H1 (cell line): ENCODE results near the gene NRSN2. TPM values are rescaled to one million over a fixed set of nuclear protein-coding genes. Genes with fewer than 3 reads are reported as not detected.

ENCODE experiments used
- CTCF ChIA-PET: fragments of 300-600 bp; sonication (Branson Sonifier 250); formaldehyde crosslinking; loops from one replicate; lab custom pipeline; 2021; ENCODE audit not compliant: partially characterized antibody; lab: Charles Lee
- POLR2A ChIA-PET: fragments of 300-600 bp; sonication (Branson Sonifier 250); formaldehyde crosslinking; loops from one replicate; lab custom pipeline; 2021; ENCODE audit warnings: inconsistent platforms; ENCODE audit not compliant: partially characterized antibody; lab: Charles Lee
- DNase-seq, 2 experiments: peaks; one replicate each; pipeline versions ENCODE4 v3.0.0 to v3.0.0-alpha.2; 2010 to 2022; ENCODE audit warnings: low spot score in 2 of 2, low read depth in 1 of 2, mixed read lengths in 1 of 2
- FAIRE-seq: peaks from 2 replicates; lab custom pipeline; 2011; peaks lifted over from hg19 to GRCh38; lab: Jason Lieb, UNC
- H2AFZ ChIP-seq: 2 replicates; pipeline ENCODE4 v1.8.1; 2012; ENCODE audit warnings: low read length, inconsistent platforms
- H2AK5ac ChIP-seq: 2 replicates; pipeline ENCODE4 v1.6.1; 2013; ENCODE audit warnings: low read depth, low read length
- H2BK120ac ChIP-seq: replicated peaks from 2 replicates; pipeline ENCODE3; 2013; ENCODE audit warnings: low read depth, low read length, inconsistent platforms
- H2BK12ac ChIP-seq: 2 replicates; pipeline ENCODE4 v1.6.1; 2013; ENCODE audit warnings: low read depth, low read length
- H2BK15ac ChIP-seq: 2 replicates; pipeline ENCODE4 v1.6.1; 2013; ENCODE audit warnings: low read length
- H2BK20ac ChIP-seq: 2 replicates; pipeline ENCODE4 v1.6.1; 2013; ENCODE audit warnings: low read length
- H2BK5ac ChIP-seq: 2 replicates; pipeline ENCODE4 v1.6.1; 2013; ENCODE audit warnings: low read depth, low read length
- H3K14ac ChIP-seq: 2 replicates; pipeline ENCODE4 v1.6.1; 2013; ENCODE audit warnings: inconsistent platforms; ENCODE audit not compliant: insufficient read length
- H3K18ac ChIP-seq: 2 replicates; pipeline ENCODE4 v1.6.1; 2013; ENCODE audit warnings: low read length; ENCODE audit errors: extremely low read depth
- H3K23ac ChIP-seq: 2 replicates; pipeline ENCODE4 v1.6.1; 2013; ENCODE audit warnings: inconsistent platforms; ENCODE audit not compliant: insufficient read length
- H3K23me2 ChIP-seq: 2 replicates; pipeline ENCODE4 v1.6.1; 2013; ENCODE audit warnings: low read depth, low read length
- H3K27ac ChIP-seq: 2 replicates; pipeline ENCODE4 v1.6.1; 2011; ENCODE audit warnings: low read depth, low read length, inconsistent platforms
- H3K27me3 ChIP-seq, 4 experiments: replicated peaks in 1 of 4; 1 replicate in 1 of 4; 2 replicates in 3 of 4; pipeline versions ENCODE4 v1.6.1 to v1.8.1; 2011 to 2013; ENCODE audit warnings: low read length in 3 of 4, mild to moderate bottlenecking in 3 of 4, inconsistent platforms in 2 of 4, mixed read lengths in 2 of 4, moderate library complexity in 1 of 4; ENCODE audit not compliant: control insufficient read depth in 3 of 4, insufficient read depth in 3 of 4; ENCODE audit errors: extremely low read depth in 1 of 4
- H3K36me3 ChIP-seq, 4 experiments: 2 replicates each; pipeline versions ENCODE4 v1.6.1 to v1.8.1; 2011 to 2013; ENCODE audit warnings: mild to moderate bottlenecking in 4 of 4, low read length in 3 of 4, moderate library complexity in 2 of 4, control low read depth in 1 of 4, inconsistent platforms in 1 of 4; ENCODE audit not compliant: insufficient read depth in 4 of 4, control insufficient read depth in 2 of 4
- H3K4ac ChIP-seq: replicated peaks from 2 replicates; pipeline ENCODE3; 2013; ENCODE audit warnings: low read length, low read depth, mixed read lengths, inconsistent platforms; ENCODE audit not compliant: insufficient read length
- H3K4me1 ChIP-seq, 4 experiments: replicated peaks in 1 of 4; 1 replicate in 1 of 4; 2 replicates in 3 of 4; pipeline versions ENCODE4 v1.6.1 to v1.8.1; 2011 to 2013; ENCODE audit warnings: low read length in 3 of 4, inconsistent platforms in 2 of 4, mixed read lengths in 1 of 4; ENCODE audit not compliant: insufficient read depth in 4 of 4, control insufficient read depth in 3 of 4
- H3K4me2 ChIP-seq, 2 experiments: 2 replicates each; pipeline versions ENCODE4 v1.6.1 to v1.8.1; 2011 to 2013; ENCODE audit warnings: low read depth in 2 of 2, low read length in 2 of 2, control low read depth in 1 of 2, inconsistent platforms in 1 of 2, mild to moderate bottlenecking in 1 of 2; ENCODE audit not compliant: insufficient read depth in 1 of 2
- H3K4me3 ChIP-seq, 4 experiments: fragments of 200-600, 300-600 bp in 1 of 4; sonication (generic), shearing (Covaris generic), sonication (Bioruptor Twin) in 1 of 4; 2 replicates each; pipeline versions ENCODE4 v1.5.1 to v1.8.1; 2011 to 2016; ENCODE audit warnings: low read length in 4 of 4, low read depth in 3 of 4, control low read depth in 2 of 4, inconsistent platforms in 2 of 4, mild to moderate bottlenecking in 2 of 4, mixed read lengths in 1 of 4, moderate library complexity in 1 of 4; ENCODE audit not compliant: insufficient read depth in 2 of 4; ENCODE audit errors: extremely low read depth in 1 of 4
- H3K56ac ChIP-seq: replicated peaks from 2 replicates; pipeline ENCODE3; 2013; ENCODE audit warnings: low read depth, mild to moderate bottlenecking, mixed read lengths, low read length, inconsistent platforms; ENCODE audit not compliant: insufficient read length
- H3K79me1 ChIP-seq: 2 replicates; pipeline ENCODE4 v1.6.1; 2013; ENCODE audit warnings: low read depth, low read length, control low read depth
- H3K79me2 ChIP-seq, 2 experiments: 2 replicates each; pipeline versions ENCODE4 v1.6.1 to v1.8.1; 2012 to 2013; ENCODE audit warnings: low read length in 2 of 2, mild to moderate bottlenecking in 2 of 2, inconsistent platforms in 1 of 2; ENCODE audit not compliant: insufficient read depth in 2 of 2, control insufficient read depth in 1 of 2
- H3K9ac ChIP-seq, 4 experiments: replicated peaks in 1 of 4; 1 replicate in 1 of 4; 2 replicates in 3 of 4; pipeline versions ENCODE4 v1.6.1 to v1.8.1; 2011 to 2013; ENCODE audit warnings: low read depth in 3 of 4, low read length in 3 of 4, control low read depth in 2 of 4, mild to moderate bottlenecking in 2 of 4, moderate library complexity in 2 of 4, inconsistent platforms in 1 of 4; ENCODE audit errors: extremely low read depth in 1 of 4
- H3K9me3 ChIP-seq, 2 experiments: 2 replicates each; pipeline versions ENCODE4 v1.6.1 to v1.8.1; 2012 to 2013; ENCODE audit warnings: mild to moderate bottlenecking in 2 of 2, moderate library complexity in 2 of 2, control low read depth in 1 of 2, inconsistent platforms in 1 of 2, low read depth in 1 of 2, low read length in 1 of 2, mixed read lengths in 1 of 2; ENCODE audit not compliant: insufficient read depth in 2 of 2
- H4K20me1 ChIP-seq, 2 experiments: replicated peaks in 1 of 2; 2 replicates each; pipeline versions ENCODE3 to v1.8.1; 2011 to 2013; ENCODE audit warnings: inconsistent platforms in 2 of 2, low read length in 2 of 2, mild to moderate bottlenecking in 1 of 2; ENCODE audit not compliant: insufficient read depth in 2 of 2, control insufficient read depth in 1 of 2
- H4K5ac ChIP-seq: 2 replicates; pipeline ENCODE4 v1.6.1; 2013; ENCODE audit warnings: low read length, low read depth, mixed read lengths, inconsistent platforms; ENCODE audit not compliant: insufficient read length
- H4K8ac ChIP-seq: 2 replicates; pipeline ENCODE4 v1.8.0; 2013; ENCODE audit warnings: mild to moderate bottlenecking, moderate library complexity, low read length, inconsistent platforms; ENCODE audit not compliant: insufficient read depth; ENCODE audit errors: extremely low read depth
- H4K91ac ChIP-seq: replicated peaks from 2 replicates; pipeline ENCODE3; 2013; ENCODE audit warnings: low read length, mixed read lengths, inconsistent platforms; ENCODE audit not compliant: insufficient read length
- ATF3 ChIP-seq: IDR thresholded peaks from 2 replicates; pipeline ENCODE4 v1.6.1; 2011; ENCODE audit warnings: low read depth, mild to moderate bottlenecking, low read length; ENCODE audit not compliant: insufficient read depth
- BCL11A ChIP-seq, 2 experiments: IDR thresholded peaks; one replicate each; pipeline ENCODE4 v1.6.1; 2011; ENCODE audit warnings: low read depth in 2 of 2, low read length in 2 of 2, mild to moderate bottlenecking in 2 of 2
- MAFK ChIP-seq: IDR thresholded peaks from 2 replicates; pipeline ENCODE4 v1.6.1; 2012; ENCODE audit warnings: low read depth, mild to moderate bottlenecking, improper control_type of control experiment, low read length
- NANOG ChIP-seq: IDR thresholded peaks from 2 replicates; pipeline ENCODE4 v1.6.1; 2011; ENCODE audit warnings: low read length, low read depth, mild to moderate bottlenecking, inconsistent platforms; ENCODE audit not compliant: insufficient read depth, poor library complexity, severe bottlenecking
- WGBS, 2 experiments: shearing (Covaris generic) in 1 of 2; methylation state at CpG; one replicate each; pipeline versions ENCODE4 v1.1.6 to v1.1.7; 2013 to 2015; ENCODE audit warnings: low lambda C conversion rate in 2 of 2, mixed read lengths in 2 of 2, inconsistent platforms in 1 of 2, low coverage in 1 of 2, missing lambda C conversion rate in 1 of 2; ENCODE audit not compliant: insufficient replicate concordance in 2 of 2, insufficient coverage in 1 of 2, insufficient read length in 1 of 2; ENCODE audit errors: extremely low coverage in 1 of 2, missing lambda C conversion rate in 1 of 2; 5-methylcytosine and 5-hydroxymethylcytosine counted together
- polyA plus RNA-seq, 7 experiments: library from polyadenylated mRNA; depleted of rRNA in 3 of 7; stranded (reverse) in 5 of 7; unstranded in 2 of 7; fragments of >200 nt in 5 of 7; fragments of 200-250 nt in 2 of 7; gene quantifications; 1 replicate in 5 of 7; 2 replicates in 1 of 7; 4 replicates in 1 of 7; pipeline versions ENCODE4 v1.2.1 to v1.2.3, GENCODE V29; 2011 to 2013; ENCODE audit warnings: missing spikeins in 2 of 7, mixed read lengths in 2 of 7
- total RNA-seq: library from RNA; stranded (reverse); fragmentation: NEBNext Ultra II Directional; extraction: Animal tissue kit (Norgen Biotek cat#: 25700); gene quantifications from 2 replicates; pipeline ENCODE4 v1.2.1, GENCODE V29; 2021

NRSN2 gene
- total and polyA plus RNA-seq, 2 of the 8 experiments (the other 6 are each of a cell fraction or from before 2014, with no cell fraction given), result 19.4 to 33.3 TPM

GRCh38 chr20:341682-342081 is 5.2 kb upstream of the NRSN2 start:
- Histone ChIP-seq H2BK12ac (no peak overlapping the region), H2AK5ac (no peak overlapping the region), H3K4me3 (no peak overlapping the region), H4K8ac (no peak overlapping the region), H4K5ac (no peak overlapping the region), H3K79me1 (peaks cover 3% of the 10 kb centered on the region; the same call in 1 of the 2 replicates), H3K9me3 (no peaks in the 10 kb centered on the region), H3K79me2 (no peaks in the 10 kb centered on the region), H3K27ac (no peak overlapping the region), H3K27me3 (peaks cover 0 to 5% (median 0%) of the 10 kb centered on the region in 4 experiments; a peak in 3 of 7 replicates), H3K18ac (no peak overlapping the region), H4K91ac (no peak overlapping the region), H3K9ac (no peak overlapping the region), H3K23ac (no peak overlapping the region), H2BK120ac (no peak overlapping the region), H3K4me2 (no peak overlapping the region), H3K14ac (no peak overlapping the region), H2BK5ac (no peak overlapping the region), H2BK20ac (no peak overlapping the region), H3K36me3 (no peaks in the 10 kb centered on the region), H4K20me1 (peaks cover 2% of the 10 kb centered on the region in 2 experiments), H3K4ac (no peak overlapping the region), H3K4me1 (peaks cover 0 to 4% (median 4%) of the 10 kb centered on the region in 4 experiments; a peak in 4 of 7 replicates), H3K56ac (no peak overlapping the region), H2BK15ac (no peak overlapping the region), H2AFZ (no peak overlapping the region), H3K23me2 (peaks cover 5% of the 10 kb centered on the region)
- FAIRE-seq (no peak), DNase-seq (no peak)
- ChIA-PET POLR2A (interaction anchor here (1.2 kb wide), 1 partner anchor 10 kb away, joined by 4 read pairs; no protein-coding TSS in a partner anchor), CTCF (interaction anchor here (1.6 to 2.0 kb wide), 2 partner anchors 8 to 11 kb away, joined by 3 to 12 read pairs; no protein-coding TSS in a partner anchor)
- WGBS, 2 experiments, result 85% methylated on average over 2 of the region's 2 CpGs; no CpG with 5 or more reads in 1 of the 2 experiments
- no peak for TF ChIP-seq MAFK
- no peak for TF ChIP-seq BCL11A (IDR thresholded peaks at IDR 0.05; ENCODE audit: low read depth in 2 of 2, low read length in 2 of 2)
- no peak for TF ChIP-seq ATF3
- TF ChIP-seq NANOG, result no peak
